NCI-H2107 treated with DMSO at 0.1 percent for 48 hours (cell line): ENCODE measurements around the gene TLCD1.
A peak's percentile ranks its signal among the peaks of the same experiment; 100 is the strongest.

ENCODE experiments used
- DNase-seq: peaks from one replicate; lab custom pipeline; 2025; ENCODE audit not compliant: unreplicated experiment; lab: John Stamatoyannopoulos, UW

The TLCD1 gene

DNA sequence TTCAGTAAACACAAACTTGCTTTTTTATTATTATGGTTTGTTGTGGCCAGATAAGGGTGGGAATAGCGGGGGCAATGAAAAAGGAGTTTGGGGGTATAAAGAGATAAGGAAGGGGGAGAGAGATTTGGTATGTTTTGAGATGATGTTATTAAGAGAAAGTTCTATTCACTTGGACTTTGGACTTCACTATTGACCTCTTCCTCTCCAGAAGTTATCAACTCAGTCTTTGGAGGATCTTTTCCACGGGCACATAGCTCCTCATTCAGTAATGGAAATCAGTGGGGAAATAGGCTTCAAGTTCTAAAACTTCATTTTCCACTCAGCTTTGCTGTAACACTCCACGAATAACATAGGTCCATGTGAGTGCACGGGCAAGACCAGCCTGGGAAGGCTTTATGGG, 37.6 kb downstream of the TLCD1 start:
- DNase-seq, result no peak

- DNase-seq, result no peak
These were observed 39.7 kb downstream of the TLCD1 start for GRCh38 chr17:28686296-28686695.

DNA sequence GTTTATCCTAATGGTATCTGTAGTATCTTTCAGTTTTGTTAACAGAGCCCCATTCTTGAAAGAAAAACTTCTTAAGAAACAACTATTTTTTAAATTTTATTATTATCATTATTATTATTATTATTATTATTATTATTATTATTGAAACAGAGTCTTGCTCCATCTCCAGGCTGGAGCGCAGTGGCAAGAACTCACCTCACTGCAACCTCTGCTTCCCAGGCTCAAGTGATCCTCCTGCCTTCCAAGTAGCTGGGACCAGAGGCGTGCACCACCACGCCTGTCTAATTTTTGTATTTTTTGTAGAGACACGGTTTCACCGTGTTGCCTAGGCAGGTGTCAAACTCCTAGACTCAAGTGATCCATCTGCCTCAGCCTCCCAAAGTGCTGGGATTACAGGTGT, 40.7 kb downstream of the TLCD1 start:
- DNase-seq, result no peak

- peak; percentile 8 for DNase-seq
These were observed 41.1 kb downstream of the TLCD1 start for GRCh38 chr17:28684963-28685362.

GRCh38 chr17:28682655-28683054, 43.4 kb downstream of the TLCD1 start:
- DNase-seq, result no peak

DNA sequence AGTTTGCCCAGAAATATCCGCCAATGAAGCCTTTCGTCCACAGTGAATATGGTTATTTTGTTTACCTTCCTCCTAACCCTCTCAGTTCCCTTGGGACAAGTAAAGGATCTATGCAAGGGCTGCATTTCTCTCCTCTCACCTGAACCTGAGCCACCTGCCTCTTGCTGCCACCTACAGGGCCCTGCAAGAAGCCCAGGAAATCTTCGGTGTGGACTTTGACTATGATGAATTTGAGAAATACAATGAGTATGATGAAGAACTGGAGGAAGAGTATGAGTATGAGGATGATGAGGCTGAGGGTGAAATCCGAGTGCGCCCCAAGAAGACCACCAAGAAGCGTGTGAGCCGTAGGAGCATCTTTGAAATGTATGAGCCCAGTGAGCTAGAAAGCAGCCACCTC, 50.1 kb downstream of the TLCD1 start:
- DNase-seq, result peak; percentile 86

DNA sequence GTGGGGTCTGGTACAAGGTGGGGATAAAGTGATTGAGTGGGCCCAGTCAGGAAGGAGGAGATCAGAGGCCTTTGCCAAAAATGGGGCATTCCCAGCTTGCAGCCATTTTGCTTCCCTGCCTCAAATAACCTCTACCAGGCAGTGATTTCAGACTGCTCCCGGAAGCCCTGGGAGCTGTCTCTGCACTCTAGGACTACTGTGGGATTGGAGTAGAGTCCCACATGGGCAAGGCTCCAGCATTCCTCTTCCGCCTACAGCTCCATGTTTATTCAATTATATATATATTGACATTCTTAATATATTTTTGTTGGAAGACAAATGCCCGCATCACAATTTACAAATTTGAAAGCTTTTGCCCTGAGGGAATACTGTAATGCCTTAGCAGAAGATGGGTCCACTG, 50.5 kb downstream of the TLCD1 start:
- no peak for DNase-seq
